Mucosa of rectum (tissue), 2 donors: ENCODE results near the gene CLEC16A.
"Not testable (repeated sequence)": the region's sequence is repeated elsewhere in the genome, so short reads cannot be mapped to it uniquely, and the experiment has no call there.

Experiments
- H3K27ac ChIP-seq, 2 donors: one replicate each; pipeline ENCODE4 v1.7.0; 2013; ENCODE audit warnings: inconsistent platforms in 2 of 2, low read depth in 2 of 2, low read length in 2 of 2
- H3K27me3 ChIP-seq, 2 donors: one replicate each; pipeline ENCODE4 v1.7.0; 2013; ENCODE audit warnings: low read length in 2 of 2; ENCODE audit not compliant: control insufficient read depth in 2 of 2, insufficient read depth in 2 of 2
- H3K36me3 ChIP-seq, 2 donors: one replicate each; pipeline ENCODE4 v1.7.0; 2013; ENCODE audit warnings: low read length in 2 of 2; ENCODE audit not compliant: control insufficient read depth in 2 of 2, insufficient read depth in 2 of 2
- H3K4me1 ChIP-seq, 2 donors: one replicate each; pipeline ENCODE4 v1.7.0; 2013; ENCODE audit warnings: low read length in 2 of 2, mild to moderate bottlenecking in 1 of 2; ENCODE audit not compliant: control insufficient read depth in 2 of 2, insufficient read depth in 2 of 2
- H3K4me3 ChIP-seq, 2 donors: one replicate each; pipeline ENCODE4 v1.7.0; 2013; ENCODE audit warnings: low read length in 2 of 2
- H3K9ac ChIP-seq, 2 donors: one replicate each; pipeline ENCODE4 v1.7.0; 2013; ENCODE audit warnings: low read length in 2 of 2, low read depth in 1 of 2, mild to moderate bottlenecking in 1 of 2
- H3K9me3 ChIP-seq, 2 donors: one replicate each; pipeline ENCODE4 v1.7.0; 2013; ENCODE audit warnings: low read length in 2 of 2; ENCODE audit not compliant: control insufficient read depth in 2 of 2
- donor health status: healthy.
- donor health status: Normal muscosa, but diverticular disease.

The CLEC16A gene

GRCh38 chr16:10939649-10940234 lies 4.6 kb upstream of the CLEC16A start:
- Histone ChIP-seq H3K9ac (peak overlapping the region; percentile 14 to 69), H3K4me1 (peaks cover 56 to 59% of the 10 kb centered on the region in 2 donors), H3K4me3 (peak overlapping the region; percentile 3 to 83)

GRCh38 chr16:10940501-10941079 lies 3.8 kb upstream of the CLEC16A start:
- Histone ChIP-seq H3K9me3 (no peaks in the 10 kb centered on the region), H3K4me3 (peak overlapping the region; percentile 71 to 83), H3K27me3 (no peaks in the 10 kb centered on the region), H3K36me3 (no peaks in the 10 kb centered on the region), H3K27ac (peak overlapping the region in 1 of 2 donors; percentile 10), H3K4me1 (peaks cover 63% of the 10 kb centered on the region in 2 donors), H3K9ac (peak overlapping the region; percentile 66 to 69)

More at GRCh38 chr16:10939649-10940234, 4.6 kb upstream of the CLEC16A start:
- Histone ChIP-seq H3K27me3 (no peaks in the 10 kb centered on the region), H3K27ac (no peak overlapping the region), H3K9me3 (no peaks in the 10 kb centered on the region), H3K36me3 (no peaks in the 10 kb centered on the region)

DNA sequence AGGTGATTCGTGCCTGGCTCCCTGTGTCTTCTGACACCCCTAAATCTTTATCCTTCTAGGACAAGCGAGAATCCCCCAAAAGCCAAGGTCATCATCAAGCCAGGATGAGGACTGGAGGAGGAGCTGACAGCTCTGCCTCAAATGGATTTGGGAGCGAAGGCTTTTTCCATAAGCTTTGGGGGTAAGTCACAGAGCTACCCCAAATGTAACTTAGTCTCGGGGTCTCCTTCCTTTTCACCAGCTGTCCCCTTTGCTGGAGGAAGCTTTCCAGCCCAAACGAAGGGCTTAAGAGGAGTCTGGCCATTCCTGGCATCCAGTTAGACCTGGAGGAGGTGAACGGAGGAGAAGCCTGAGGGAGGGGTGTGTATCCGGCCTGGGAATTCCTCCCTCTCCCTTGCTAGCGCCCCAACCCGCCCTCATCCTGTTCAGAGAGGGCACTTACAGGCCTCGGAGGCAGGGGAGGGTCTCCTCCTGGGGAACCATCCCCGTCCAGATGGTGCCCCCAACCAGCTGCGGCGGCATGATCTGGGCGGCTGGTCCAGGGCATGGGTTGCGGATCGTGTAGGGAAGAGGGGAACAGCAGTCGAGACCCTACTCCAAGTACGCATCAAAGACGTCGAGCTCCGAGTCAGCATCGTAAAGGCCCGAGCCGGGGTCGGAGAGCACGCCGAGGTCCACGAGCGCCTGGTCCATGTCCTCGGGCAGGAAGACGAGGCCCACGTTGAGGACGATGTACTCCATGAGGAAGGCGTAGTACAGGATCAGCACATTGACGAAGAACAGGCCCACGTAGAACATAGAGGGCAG lies 3.0 kb upstream of the CLEC16A start:
- peak overlapping the region; percentile 71 to 83 for H3K4me3 ChIP-seq

DNA sequence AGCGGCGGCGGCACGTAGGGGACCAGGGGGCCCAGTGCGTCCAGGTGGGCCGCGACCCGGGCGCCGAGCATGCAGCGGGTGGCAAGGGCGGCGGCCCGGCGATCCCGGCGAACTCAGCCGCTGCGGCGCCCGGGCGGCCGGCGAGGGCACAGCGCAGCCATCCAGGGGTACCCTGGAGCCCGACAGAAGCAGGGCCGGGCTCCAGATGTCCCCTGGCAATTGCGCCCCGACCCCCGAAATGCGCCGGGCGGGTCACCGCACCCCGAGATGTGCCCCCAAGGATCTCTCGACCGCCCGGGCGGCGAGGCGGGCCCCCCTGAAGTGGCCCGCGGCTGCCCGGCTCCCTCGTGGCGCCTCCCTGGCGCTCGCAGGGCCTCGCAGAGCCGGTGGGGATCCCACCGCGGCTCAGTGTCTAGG lies 2.4 kb upstream of the CLEC16A start:
- peak overlapping the region in 1 of 2 donors; percentile 69 for H3K9ac ChIP-seq
- not testable (repeated sequence) for H3K36me3 ChIP-seq, H3K9me3 ChIP-seq, H3K27me3 ChIP-seq, H3K27ac ChIP-seq
- peak overlapping the region; percentile 71 to 83 for H3K4me3 ChIP-seq
- peaks cover 59% of the 10 kb centered on the region in 2 donors for H3K4me1 ChIP-seq

More for the DNA sequence above, 3.0 kb upstream of the CLEC16A start:
- peaks cover 61 to 64% of the 10 kb centered on the region in 2 donors for H3K4me1 ChIP-seq
- H3K27me3 ChIP-seq: no peaks in the 10 kb centered on the region
- H3K27ac ChIP-seq: no peak overlapping the region
- H3K9me3 ChIP-seq: no peaks in the 10 kb centered on the region
- no peaks in the 10 kb centered on the region for H3K36me3 ChIP-seq
- peak overlapping the region; percentile 66 to 69 for H3K9ac ChIP-seq

DNA sequence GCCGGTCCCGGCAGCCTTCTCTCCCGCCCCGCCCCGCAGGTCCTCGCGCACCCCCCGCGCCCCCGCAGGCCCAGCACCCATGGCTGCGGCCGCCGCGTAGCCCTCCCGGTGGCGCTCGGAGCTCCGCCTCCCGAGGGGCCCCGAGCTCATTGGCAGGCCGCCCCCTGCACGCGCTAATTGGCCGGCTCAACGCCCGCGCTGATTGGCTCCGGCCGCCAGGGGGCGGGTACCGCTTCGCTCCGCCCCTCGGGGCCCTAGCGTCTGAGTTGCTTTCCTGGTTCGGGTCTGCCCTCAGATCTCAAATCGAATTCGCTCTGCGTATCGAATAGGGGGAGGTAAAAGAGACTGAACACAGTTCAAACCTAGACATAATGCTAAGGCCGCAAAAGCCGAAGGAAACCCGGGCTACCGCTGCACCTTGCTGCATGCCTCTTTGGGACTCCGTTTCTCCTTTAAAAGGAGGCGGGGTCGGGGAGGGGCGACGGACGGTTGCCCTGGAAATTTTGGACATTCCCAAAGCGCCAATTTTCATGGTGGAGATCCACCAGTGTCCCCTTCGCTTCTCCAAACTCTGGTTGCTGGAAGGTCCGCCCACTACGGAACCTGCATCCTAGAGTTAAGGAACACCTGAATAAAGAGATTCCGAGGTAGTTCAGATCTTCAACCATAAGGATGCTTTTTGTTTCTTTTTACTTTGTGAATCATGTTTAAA lies 1.9 kb upstream of the CLEC16A start, which contains the start of gene DEXI:
TSS of gene DEXI (minus strand) at position 117 of the 712 bp plus-strand sequence. CDS start 463 bp downstream, outside the sequence.
- no peaks in the 10 kb centered on the region for H3K27me3 ChIP-seq
- peaks cover 54% of the 10 kb centered on the region in 2 donors for H3K4me1 ChIP-seq
- H3K9ac ChIP-seq: peak within 1 kb of the TSS; percentile 66 to 69
- H3K36me3 ChIP-seq: no peaks in the 10 kb centered on the region
- peak within 1 kb of the TSS; percentile 71 to 83 for H3K4me3 ChIP-seq
- H3K27ac ChIP-seq: peak within 1 kb of the TSS; percentile 30 to 60
- H3K9me3 ChIP-seq: no peaks in the 10 kb centered on the region

GRCh38 chr16:10943064-10943353 lies 1.4 kb upstream of the CLEC16A start:
- no peak overlapping the region for H3K9ac ChIP-seq

GRCh38 chr16:10945065-10945787 lies 862 bp downstream of the CLEC16A start:
- peak overlapping the region in 1 of 2 donors; percentile 74 for H3K27ac ChIP-seq
- H3K4me3 ChIP-seq: peak overlapping the region; percentile 86 to 88
- no peaks in the 10 kb centered on the region for H3K27me3 ChIP-seq
- no peaks in the 10 kb centered on the region for H3K9me3 ChIP-seq
- H3K4me1 ChIP-seq: peaks cover 27 to 31% of the 10 kb centered on the region in 2 donors
- H3K9ac ChIP-seq: peak overlapping the region; percentile 76 to 84
- no peaks in the 10 kb centered on the region for H3K36me3 ChIP-seq

More at GRCh38 chr16:10943064-10943353, 1.4 kb upstream of the CLEC16A start:
- no peaks in the 10 kb centered on the region for H3K9me3 ChIP-seq
- H3K4me3 ChIP-seq: peak overlapping the region; percentile 71 to 80
- H3K27ac ChIP-seq: no peak overlapping the region
- no peaks in the 10 kb centered on the region for H3K36me3 ChIP-seq
- no peaks in the 10 kb centered on the region for H3K27me3 ChIP-seq
- peaks cover 49% of the 10 kb centered on the region in 2 donors for H3K4me1 ChIP-seq

DNA sequence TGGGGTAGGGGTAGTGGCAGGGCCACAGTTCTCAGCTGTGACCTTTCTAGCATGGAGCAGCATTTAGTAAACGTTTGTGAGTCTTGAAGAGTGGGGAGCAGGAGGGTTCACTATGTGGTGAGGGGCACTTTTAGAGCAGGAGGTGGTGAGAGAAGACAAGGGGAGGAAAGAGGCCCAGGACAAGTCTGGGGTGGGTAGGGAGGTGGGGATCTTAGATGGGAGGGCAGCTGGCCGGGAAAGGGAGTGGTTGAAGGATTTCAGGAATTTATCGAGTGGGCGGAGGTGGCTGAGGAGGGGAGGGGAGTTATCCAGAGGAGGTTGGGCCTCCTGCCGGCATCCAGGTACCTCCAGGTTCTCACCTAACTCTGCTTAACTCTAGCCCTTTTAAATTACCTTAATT lies 1.9 kb downstream of the CLEC16A start:
- Histone ChIP-seq H3K27ac (no peak overlapping the region), H3K9ac (no peak overlapping the region), H3K36me3 (no peaks in the 10 kb centered on the region), H3K9me3 (no peaks in the 10 kb centered on the region), H3K4me1 (peaks cover 16 to 21% of the 10 kb centered on the region in 2 donors), H3K27me3 (no peaks in the 10 kb centered on the region), H3K4me3 (no peak overlapping the region)

DNA sequence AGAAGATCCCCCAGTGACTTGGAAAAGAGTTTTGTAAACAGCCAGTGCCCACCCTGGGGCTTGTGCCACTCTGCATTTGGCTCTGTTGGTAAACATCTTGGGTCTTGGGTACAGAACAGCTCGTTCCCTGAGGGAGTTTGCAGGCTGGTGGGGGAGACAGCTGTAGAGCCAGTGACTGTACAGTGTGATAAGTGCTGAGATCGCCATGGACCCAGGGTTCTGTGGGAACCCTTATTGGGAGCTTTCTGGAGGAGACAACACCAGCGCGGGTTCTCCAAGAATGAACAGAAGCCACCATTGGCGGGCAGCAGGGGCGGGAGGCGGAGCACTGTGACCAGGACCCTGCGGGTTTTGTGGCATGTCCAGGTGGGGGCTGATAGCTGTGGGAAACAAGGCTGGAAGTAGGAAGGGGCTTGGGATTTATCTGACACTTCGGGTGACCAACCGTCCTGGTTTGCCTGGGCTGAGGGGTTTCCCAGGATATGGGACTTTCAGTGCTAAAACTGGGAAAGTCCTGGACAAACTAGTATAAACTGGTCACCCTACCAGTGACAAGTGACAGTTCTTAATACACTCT lies 2.9 kb downstream of the CLEC16A start:
- Histone ChIP-seq H3K27ac (no peak overlapping the region), H3K9ac (no peak overlapping the region), H3K9me3 (no peaks in the 10 kb centered on the region), H3K36me3 (no peaks in the 10 kb centered on the region), H3K4me3 (no peak overlapping the region), H3K4me1 (peaks cover 12 to 20% of the 10 kb centered on the region in 2 donors), H3K27me3 (no peaks in the 10 kb centered on the region)
